ENCODE measurements around the gene CFAP99.

Gene CFAP99

GRCh38 chr4:2386717-2387116, 32.0 kb upstream of the CFAP99 start:
- TF ChIP-seq CTCF (IDR thresholded peaks at IDR 0.05; ENCODE audit: extremely low read depth, missing control alignments): no peak
- DNase-seq (ENCODE audit: low spot score): no peak

GRCh38 chr4:2387218-2387617, 31.5 kb upstream of the CFAP99 start:
- no peak for DNase-seq (ENCODE audit: low spot score)
- no peak for TF ChIP-seq CTCF (IDR thresholded peaks at IDR 0.05; ENCODE audit: extremely low read depth, missing control alignments)

GRCh38 chr4:2387829-2388228, 30.9 kb upstream of the CFAP99 start:
- no peak for DNase-seq (ENCODE audit: low spot score)
- TF ChIP-seq CTCF (IDR thresholded peaks at IDR 0.05; ENCODE audit: extremely low read depth, missing control alignments): no peak

GRCh38 chr4:2388429-2389182, 30.1 kb upstream of the CFAP99 start:
- no peak for TF ChIP-seq CTCF (IDR thresholded peaks at IDR 0.05; ENCODE audit: extremely low read depth, missing control alignments)
- no peak for DNase-seq (ENCODE audit: low spot score)

GRCh38 chr4:2389691-2390090, 29.1 kb upstream of the CFAP99 start:
- DNase-seq (ENCODE audit: low spot score): no peak
- TF ChIP-seq CTCF (IDR thresholded peaks at IDR 0.05; ENCODE audit: extremely low read depth, missing control alignments): no peak

GRCh38 chr4:2390146-2390545, 28.6 kb upstream of the CFAP99 start:
- DNase-seq (ENCODE audit: low spot score): no peak
- no peak for TF ChIP-seq CTCF (IDR thresholded peaks at IDR 0.05; ENCODE audit: extremely low read depth, missing control alignments)

- TF ChIP-seq CTCF (IDR thresholded peaks at IDR 0.05; ENCODE audit: extremely low read depth, missing control alignments): no peak
- no peak for DNase-seq (ENCODE audit: low spot score)
Measured at GRCh38 chr4:2390784-2391421, 27.9 kb upstream of the CFAP99 start.

Data from GM20000 (cell line).